C4-2B (cell line): Measurements from ENCODE around the gene KRTAP1-1.

Source experiments
- CTCF ChIP-seq: fragments of 450-650 bp; conservative IDR thresholded peaks from 2 replicates; pipeline ENCODE4 v1.5.1; 2017; ENCODE audit warnings: mild to moderate bottlenecking
- ZFX ChIP-seq: fragments of 450-650 bp; IDR thresholded peaks from 2 replicates; pipeline ENCODE4 v1.6.1; 2017

GRCh38 chr17:41064301-41064700 is 23.1 kb upstream of the KRTAP1-1 start:
- TF ChIP-seq CTCF: no peak
- no peak for TF ChIP-seq ZFX
